NCI-H2227 (cell line): Measurements from ENCODE around the gene CD27.
"Not testable (repeated sequence)": the region's sequence is repeated elsewhere in the genome, so short reads cannot be mapped to it uniquely, and the experiment has no call there.

Source experiments
- DNase-seq: peaks from one replicate; lab custom pipeline; 2025; ENCODE audit not compliant: unreplicated experiment; lab: John Stamatoyannopoulos, UW

Gene CD27

DNA sequence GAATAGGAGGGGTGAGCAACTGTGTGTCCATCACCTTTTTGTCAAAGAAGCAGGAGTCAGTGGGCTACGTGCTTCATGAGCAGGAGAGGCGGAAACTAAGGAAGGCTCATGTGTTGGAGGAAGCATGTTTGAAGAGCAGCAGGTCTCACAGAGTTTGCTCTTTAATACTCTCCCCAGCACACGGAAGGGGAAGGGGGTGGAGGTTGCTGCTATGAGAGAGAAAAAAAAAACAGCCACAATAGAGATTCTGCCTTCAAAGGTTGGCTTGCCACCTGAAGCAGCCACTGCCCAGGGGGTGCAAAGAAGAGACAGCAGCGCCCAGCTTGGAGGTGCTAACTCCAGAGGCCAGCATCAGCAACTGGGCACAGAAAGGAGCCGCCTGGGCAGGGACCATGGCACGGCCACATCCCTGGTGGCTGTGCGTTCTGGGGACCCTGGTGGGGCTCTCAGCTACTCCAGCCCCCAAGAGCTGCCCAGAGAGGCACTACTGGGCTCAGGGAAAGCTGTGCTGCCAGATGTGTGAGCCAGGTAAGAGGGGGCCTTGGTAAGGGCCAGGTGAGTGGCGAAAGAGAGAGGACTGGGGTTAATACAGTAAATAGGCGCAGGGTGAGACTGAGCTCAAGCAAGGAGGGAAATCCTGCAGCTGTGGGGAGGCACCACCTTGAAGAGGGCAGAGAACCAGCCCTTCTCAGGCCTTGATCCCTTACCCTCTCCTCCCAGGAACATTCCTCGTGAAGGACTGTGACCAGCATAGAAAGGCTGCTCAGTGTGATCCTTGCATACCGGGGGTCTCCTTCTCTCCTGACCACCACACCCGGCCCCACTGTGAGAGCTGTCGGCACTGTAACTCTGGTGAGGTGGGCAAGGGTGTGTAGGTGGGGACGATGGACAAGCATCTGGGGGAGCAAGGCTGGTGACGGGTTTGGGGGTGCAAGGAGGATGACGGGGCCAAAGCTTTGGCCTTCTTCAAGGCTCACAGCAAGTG, at the start of gene CD27:
Gene CD27, plus strand, starts transcription at position 252 of the 985 bp plus-strand sequence. Its CDS starts 141 bp downstream, at position 393.
- no peak for DNase-seq

DNA sequence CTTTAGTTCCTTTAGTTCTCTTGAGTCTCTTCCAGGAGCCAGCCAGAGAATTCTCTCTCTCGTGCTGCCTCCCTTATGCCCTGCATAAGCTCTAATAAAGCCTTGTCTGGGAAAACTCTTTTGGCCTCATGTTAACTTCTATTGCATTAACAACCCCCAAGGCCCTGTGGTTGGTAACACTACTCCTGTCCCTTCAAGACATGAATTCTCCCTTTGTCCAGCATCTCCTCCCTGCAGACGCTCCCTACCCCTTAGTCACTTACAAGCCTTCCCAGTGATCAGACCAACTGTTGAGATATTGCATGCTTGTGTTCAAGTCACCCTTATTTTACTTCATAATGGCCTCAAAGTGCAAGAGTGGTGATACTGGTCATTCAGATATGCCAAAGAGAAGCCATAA, 48.7 kb upstream of the CD27 start:
- DNase-seq = no peak

DNA sequence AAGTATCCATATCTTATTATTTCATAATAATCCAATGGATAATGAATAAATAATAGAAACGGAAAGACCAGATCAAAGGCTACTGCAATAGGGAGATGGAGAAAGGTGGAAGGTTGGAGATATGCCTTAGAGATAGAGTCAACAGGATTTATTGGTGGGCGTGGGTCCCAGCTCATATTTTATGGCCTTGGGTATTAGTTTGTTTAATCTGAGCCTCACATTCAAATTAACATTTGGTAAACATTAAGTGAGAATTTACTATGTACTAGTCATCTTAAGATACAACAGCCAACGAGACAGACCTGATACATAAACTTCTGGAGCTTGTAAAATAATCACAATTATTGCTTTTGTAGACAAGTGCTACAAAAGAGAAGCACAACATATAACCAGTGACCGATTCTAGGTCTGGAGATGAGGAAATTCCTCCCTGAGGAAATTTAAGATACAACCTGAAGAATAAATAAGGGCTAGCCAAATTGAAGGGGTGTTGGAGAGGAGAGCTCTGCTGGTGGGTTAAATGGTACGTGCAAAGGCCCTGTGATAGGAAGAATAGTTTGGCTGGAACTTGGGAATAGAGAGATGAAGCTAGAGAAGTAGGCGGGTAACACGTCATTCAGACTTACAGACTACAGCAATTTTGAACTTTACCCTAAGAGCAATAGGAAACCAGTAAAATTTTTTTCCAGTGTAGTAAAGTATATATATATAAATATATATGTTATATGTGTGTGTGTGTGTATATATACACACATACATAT, 44.7 kb upstream of the CD27 start:
- DNase-seq = no peak

DNA sequence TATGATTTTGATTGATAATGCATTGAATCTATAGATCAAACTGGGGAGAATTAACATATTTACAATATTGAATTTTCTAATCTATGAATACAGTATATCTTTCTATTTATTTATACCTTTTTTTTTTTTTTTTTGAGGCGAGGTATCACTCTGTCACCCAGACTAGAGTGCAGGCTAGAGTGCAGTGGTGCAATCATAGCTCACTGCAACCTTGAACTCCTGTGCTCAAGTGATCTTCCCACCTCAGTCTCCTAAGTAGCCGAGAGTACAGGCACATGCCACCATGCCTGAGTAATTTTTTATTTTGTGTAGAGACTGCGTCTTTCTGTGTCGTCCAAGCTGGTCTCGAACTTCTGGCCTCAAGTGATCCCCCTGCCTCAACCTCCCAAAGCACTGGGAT, 40.4 kb upstream of the CD27 start:
- DNase-seq = no peak

DNA sequence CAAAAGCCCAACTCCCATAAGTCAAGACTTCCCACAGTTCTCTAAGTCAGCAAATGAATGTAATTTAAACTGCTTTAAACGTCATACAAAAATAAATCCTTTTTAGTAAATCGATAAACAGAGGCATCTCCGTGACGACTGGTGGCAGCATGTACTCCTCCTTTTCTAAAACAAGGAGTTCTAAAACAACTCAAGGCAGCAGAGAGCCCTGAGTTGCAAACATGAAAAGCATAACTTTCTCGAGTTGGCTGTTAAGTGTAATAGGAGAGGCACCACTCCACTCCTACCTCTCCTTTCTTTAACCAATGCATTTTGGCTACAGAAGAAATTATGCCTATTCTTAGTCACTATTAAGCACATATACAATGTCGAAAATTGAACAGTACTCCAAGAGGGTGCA, 38.8 kb upstream of the CD27 start:
- DNase-seq = no peak

DNA sequence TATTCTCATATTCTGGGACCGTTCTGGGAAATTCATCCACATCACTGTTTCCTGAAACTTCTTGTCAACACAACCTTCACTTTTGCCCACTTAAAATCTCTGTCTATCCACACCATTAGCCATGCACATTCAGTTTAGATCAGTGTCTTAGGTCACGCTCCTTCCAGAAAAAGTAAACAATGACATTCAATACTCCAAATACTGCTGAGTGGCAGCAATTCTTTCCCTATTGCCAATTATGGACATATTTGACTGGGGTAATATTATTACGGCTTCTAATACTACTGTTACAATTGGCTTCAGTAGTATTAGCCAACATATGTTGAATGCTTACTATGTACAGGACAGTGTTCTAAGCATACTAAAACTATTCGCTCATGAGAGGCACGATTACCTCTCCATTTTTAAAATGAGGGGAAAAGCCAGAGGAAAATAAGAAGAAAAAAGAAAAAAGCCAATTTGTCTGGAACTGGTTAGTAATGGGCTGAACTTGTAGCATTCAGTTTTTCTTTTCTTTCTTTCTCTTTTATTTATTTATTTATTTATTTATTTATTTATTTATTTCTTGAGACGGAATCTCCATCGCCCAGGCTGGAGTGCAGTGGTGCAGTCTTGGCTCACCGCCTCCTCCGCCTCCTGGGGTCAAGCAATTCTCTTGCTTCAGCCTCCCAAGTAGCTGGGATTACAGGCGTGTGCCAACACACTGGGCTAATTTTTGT, 37.4 kb upstream of the CD27 start:
- DNase-seq = no peak

DNA sequence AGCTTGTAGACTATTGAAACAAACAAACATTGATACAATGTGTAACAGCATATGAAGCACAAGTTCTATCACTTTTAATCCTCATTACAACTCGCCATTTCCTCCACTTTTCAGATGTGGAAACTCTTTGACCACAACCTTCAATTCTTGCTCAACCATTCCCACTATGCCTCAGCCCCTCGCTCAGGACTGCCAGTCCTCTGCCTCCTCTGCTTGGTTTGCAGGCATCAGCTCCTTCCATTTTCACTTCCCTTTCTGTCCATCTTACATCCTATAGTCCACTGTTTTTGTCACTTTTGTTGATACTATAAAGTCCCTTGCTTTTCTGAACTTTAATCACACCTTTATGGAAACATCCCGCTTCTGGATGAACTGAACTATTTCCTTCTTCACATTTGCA, 28.2 kb upstream of the CD27 start:
- DNase-seq = no peak

DNA sequence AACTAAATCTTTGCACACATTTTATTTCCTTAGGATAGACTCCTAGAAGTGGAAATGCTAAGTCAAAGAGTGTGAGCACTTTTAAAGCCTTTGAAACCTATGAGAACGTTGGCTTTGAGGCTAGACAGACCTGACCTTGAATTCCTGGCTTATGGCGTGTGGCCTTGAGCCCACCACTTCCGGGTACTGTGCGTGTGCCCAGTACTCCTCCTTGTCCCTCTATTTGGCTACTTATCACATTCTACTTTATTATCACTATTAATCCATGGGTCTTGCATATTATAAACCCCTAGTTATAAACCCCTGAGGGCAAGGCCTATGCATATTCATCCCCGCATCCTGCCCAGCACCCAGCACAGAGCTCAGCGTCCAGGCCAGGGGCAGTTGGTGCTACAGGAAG, 26.0 kb upstream of the CD27 start:
- no peak for DNase-seq

DNA sequence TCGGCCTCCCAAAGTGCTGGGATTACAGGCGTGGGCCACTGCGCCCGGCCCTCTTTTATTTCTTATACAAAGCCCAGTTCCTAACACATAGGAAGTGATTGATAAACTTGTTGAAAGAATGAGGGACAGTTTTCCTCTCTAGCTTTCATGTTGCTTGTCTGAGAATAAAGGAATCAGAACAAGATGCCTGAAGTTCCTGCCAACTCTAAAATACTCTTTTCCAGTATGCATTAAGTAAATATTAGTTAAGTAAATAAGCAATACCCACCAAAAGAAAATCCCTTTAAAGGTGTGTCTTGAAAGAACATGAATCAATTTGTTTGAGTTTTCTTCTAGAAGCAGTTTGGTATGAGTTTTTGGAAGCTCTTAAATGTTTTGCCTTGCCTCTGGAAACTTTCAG, 24.4 kb upstream of the CD27 start:
- no peak for DNase-seq

DNA sequence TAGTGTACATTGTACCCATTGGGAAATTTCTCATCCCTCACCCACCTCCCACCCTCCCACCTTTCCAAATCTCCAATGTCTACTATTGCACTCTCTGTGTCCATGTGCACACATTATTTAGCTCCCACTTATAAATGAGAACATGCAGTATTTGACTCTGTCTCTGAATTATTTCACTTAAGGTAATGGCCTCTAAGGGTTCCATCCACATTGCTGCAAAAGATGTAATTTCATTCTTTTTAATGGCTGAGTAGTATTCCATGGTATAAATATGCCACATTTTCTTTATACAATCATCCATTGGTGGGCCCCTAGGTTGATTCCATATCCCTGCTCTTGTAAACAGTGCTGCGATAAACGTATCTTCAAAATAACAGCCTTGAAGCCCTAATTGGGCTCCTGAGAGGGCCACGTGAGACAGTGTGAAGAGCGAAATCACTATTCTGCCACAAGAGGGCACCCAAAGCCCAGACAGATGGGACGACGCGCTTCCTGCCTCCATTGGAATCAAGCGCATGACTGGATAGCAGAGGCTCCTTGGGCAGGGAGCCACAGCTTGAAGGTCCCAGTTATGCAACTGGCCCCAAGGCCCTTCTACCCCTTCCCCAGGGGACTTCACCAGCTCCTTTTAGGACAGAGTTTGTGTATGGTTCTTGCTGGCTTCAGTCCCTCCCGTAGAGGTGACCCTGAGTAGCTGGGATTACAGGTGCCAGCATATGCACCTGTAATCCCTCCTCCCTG, 21.3 kb upstream of the CD27 start:
- DNase-seq = peak; percentile 77

DNA sequence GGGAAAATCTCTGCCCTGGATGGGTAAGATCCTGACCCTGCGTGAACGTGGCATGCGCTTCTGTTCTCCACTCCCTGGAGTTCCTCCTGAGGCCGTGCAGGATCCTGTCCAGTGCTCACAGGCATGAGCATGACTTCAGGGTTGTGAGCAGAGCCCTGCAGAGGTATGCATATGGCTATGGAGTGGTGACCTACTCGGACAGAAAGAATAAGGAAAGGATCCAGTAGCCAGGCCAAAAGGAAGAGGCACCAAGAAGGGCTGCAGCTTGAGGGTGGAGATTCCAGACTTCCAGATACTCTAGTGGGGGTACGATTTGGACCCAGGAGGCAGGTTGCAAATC, 20.8 kb upstream of the CD27 start:
- no peak for DNase-seq

DNA sequence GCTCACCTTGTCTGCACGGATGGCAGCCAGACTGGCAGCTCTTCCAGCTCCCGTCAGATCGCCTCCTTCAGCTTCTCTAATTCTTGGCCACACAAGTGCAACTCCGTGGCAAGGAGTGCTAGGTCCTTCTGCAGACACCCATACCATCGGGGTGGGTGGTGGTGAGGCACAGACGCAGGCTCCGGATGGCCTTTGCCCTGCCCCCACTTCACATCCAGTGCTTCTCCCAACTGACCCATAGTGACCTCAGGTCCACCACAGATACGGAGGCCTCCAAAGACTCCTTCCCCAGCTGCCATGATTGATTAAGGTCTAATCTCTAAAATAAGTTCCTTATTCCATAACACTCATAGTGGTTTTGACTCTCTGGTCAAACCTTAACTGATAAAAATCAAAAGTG, 19.9 kb upstream of the CD27 start:
- no peak for DNase-seq

DNA sequence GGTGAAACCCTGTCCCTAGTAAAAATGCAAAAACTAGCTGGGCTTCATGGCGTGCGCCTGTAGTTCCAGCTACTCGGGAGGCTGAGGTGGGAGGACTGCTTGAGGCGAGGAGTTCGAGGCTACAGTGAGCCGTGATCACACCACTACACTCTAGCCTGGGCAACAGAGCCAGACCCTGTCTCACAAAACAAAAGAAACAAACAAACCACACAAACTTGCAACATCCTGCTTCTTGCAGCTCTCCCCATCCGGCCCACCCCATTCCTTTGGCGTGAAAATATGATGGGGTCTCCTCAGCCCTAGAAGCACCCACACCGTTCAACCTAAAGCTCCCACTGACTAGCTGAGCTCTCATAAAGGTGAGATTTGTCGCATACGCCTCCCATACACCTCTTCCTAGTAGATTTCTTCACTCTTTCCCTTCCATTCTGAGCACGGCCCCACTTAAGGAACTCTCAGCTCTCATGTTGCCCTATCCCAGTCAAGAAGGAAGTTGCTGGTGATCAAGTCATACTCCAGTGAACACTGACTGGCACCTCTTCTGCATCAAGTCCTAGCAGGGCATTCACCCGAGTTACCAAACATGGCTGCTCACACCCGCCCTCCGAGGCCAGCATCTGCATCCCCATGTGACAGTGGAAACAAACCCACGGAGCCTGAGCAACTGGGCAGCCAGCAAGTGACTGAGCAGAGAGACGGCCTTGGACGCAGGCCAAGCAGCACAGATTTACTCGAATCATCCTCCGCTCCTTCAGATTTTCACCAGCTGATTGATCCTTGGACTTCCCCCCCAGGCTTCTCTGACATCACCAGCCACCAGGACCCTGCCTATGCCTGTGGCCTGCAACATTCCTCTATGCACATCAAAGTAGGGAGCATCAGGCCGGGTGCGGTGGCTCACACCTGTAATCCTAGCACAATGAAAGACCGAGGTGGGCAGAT, 18.9 kb upstream of the CD27 start:
- DNase-seq = no peak

DNA sequence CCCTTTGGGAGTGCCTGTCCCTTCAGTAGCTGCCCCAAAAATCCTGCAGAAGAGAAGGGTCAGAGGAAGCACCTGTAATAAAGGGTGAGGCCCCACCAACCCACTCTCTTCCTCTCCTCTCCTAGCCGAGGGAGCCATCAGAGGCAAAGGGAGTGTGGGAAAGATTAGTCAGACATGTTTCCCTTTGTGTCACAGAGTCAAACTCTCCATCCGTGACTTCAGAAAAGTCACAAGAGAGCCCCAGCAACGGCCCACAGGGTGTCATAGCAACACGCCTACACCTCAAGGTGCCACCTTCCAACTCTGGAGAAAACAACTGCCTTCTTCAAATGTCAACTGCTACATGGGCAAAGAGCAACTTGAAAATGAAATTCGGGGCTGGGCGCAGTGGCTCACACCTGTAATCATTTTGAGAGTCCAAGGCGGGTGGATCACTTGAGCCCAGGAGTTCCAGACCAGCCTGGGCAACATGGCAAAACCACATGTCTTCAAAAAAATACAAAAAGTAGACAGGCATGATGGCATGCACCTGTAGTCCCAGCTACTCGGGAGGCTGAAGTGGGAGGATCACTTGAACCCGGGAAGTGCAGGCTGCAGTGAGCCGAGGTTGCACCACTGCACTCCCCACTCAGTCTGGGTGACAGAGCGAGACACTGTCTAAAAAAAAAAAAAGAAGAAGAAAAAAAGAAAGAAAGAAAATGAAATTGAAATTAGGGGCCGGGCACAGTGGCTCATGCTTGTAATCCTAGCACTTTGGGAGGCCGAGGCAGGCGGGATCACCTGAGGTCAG, 17.7 kb upstream of the CD27 start:
- no peak for DNase-seq

DNA sequence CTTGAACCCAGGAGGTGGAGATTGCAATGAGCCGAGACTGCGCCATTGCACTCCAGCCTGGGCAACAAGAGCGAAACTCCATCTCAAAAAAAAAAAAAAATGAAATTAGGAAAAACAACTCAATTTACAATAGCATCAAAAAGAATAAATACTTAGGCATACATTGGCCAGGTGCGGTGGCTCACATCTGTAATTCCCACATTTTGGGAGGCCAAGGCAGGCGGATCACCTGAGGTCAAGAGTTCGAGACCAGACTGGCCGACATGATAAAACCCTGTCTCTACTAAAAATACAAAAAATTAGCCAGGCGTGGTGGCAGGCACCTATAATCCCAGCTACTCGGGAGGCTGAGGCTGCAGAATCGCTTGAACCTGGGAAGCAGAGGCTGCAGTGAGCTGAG, 17.0 kb upstream of the CD27 start:
- not testable (repeated sequence) for DNase-seq

DNA sequence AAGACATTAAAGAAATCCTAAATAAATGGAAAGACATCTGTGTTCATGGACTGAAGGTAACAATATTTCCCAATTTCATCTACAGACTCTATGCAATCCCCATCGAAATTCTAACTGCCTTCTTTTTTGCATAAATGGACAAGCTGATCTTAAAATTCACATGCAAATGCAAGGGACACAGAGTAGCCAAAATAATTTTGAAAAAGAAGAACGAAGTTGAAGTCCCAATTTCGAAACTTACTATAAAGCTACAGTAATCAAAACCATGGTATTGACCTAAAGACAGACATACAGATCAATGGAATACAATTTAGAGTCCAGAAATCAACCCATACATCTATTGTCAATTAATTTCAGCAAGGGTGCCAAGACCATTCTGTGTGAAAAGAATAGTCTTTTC, 16.4 kb upstream of the CD27 start:
- no peak for DNase-seq

DNA sequence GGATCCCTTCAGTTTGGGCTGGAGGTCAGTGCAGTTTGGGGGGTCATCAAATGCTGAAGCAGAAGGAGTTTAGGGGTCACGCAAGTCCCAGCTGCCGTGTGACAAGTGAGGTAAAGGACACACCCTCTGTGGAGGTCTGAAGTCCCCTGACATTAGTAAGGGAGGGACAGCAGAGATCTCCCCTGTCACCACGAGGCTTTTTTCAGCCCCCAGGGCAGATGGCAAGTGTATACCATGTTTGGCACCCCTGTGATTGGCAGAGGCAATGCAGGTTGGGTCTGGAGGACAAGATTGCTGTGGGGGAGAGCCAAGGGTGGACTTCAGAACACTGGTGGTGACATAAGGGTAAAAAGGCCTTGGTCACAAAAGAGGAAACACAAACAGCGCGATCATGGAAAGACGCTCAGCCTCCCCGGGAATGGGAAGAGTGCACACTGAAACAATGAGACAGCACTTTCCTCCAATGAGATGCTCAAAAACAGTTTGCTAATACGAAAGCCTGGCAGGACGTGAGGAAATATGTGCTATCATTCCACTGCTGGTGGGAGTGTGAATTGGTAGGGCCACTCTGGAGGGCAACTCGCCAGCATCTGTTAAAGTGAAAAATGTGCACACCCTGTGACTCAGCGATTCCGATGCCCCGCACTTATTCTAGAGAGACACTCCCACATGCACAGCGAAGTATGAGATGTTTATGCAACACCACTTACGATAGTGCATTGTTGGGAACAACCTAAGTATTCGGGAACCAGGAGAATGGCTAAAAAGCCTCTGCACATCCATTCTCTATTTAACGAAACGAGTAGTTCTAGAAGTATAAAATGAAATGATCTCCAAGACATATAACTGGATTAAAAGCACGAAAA, 14.4 kb upstream of the CD27 start:
- peak; percentile 40 for DNase-seq

DNA sequence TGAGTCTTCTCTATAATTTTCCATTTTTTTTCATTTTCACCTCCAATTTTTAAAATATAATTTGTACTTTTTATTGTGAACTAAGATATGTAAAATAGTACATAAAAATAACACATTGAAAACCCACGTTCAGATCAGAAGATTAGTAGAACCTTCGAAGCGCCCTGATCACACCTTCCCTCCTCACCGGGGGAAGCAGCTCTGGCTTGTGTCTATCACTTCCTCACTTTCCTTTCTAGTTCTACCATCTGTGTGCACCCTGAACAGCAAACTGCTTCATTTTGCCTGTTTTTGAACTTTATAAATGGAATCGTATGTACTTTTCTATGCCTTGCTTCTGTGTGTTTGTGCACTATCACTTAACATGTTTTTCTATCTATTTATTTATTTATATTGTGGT, 11.8 kb upstream of the CD27 start:
- no peak for DNase-seq
